NCI-H460 (cell line): ENCODE measurements around the gene CADPS2. TPM values are rescaled to one million over a fixed set of nuclear protein-coding genes. Genes with fewer than 3 reads are reported as not detected.

Experiments used
- DNase-seq: peaks from one replicate; pipeline ENCODE4 v3.0.0-alpha.2; 2016; ENCODE audit warnings: low read depth; ENCODE audit errors: extremely low read depth
- total RNA-seq: library from RNA; depleted of rRNA; stranded (reverse); fragments of >200 nt; shearing (Covaris generic); gene quantifications from 2 replicates; pipeline ENCODE4 v1.2.3, GENCODE V29; 2014

The CADPS2 gene
- total RNA-seq, 1 experiment from 2014 or later = 18.0 TPM

- no peak for DNase-seq
Measured at GRCh38 chr7:122329145-122329802, 557.0 kb downstream of the CADPS2 start.

- DNase-seq = no peak
Measured at GRCh38 chr7:122327969-122328368, 558.3 kb downstream of the CADPS2 start.

GRCh38 chr7:122316467-122317388, 569.5 kb downstream of the CADPS2 start:
- no peak for DNase-seq

- DNase-seq = no peak
Measured at GRCh38 chr7:122315507-122316466, 570.5 kb downstream of the CADPS2 start.

GRCh38 chr7:122314284-122314683, 572.0 kb downstream of the CADPS2 start:
- DNase-seq = no peak

GRCh38 chr7:122312789-122313188, 573.5 kb downstream of the CADPS2 start:
- DNase-seq = no peak

GRCh38 chr7:122311734-122312450, 574.4 kb downstream of the CADPS2 start:
- DNase-seq = no peak

GRCh38 chr7:122311050-122311700, 575.1 kb downstream of the CADPS2 start:
- DNase-seq = no peak

- DNase-seq = no peak
Measured at GRCh38 chr7:122310119-122311021, 575.9 kb downstream of the CADPS2 start.

GRCh38 chr7:122309421-122309820, 576.8 kb downstream of the CADPS2 start:
- no peak for DNase-seq

- DNase-seq = no peak
Measured at GRCh38 chr7:122307228-122307621, 579.0 kb downstream of the CADPS2 start.

GRCh38 chr7:122306320-122307227, 579.7 kb downstream of the CADPS2 start:
- DNase-seq = no peak

- no peak for DNase-seq
Measured at GRCh38 chr7:122305475-122306319, 580.6 kb downstream of the CADPS2 start.

GRCh38 chr7:122304996-122305421, 581.3 kb downstream of the CADPS2 start:
- DNase-seq = no peak

- no peak for DNase-seq
Measured at GRCh38 chr7:122304319-122304975, 581.8 kb downstream of the CADPS2 start, which contains the start of gene FEZF1. Gene FEZF1 (minus strand): TSS chr7:122304750. CDS start chr7:122304437, 313 bp downstream.
